Measurements from ENCODE around the gene LSM14A.

LSM14A gene

DNA sequence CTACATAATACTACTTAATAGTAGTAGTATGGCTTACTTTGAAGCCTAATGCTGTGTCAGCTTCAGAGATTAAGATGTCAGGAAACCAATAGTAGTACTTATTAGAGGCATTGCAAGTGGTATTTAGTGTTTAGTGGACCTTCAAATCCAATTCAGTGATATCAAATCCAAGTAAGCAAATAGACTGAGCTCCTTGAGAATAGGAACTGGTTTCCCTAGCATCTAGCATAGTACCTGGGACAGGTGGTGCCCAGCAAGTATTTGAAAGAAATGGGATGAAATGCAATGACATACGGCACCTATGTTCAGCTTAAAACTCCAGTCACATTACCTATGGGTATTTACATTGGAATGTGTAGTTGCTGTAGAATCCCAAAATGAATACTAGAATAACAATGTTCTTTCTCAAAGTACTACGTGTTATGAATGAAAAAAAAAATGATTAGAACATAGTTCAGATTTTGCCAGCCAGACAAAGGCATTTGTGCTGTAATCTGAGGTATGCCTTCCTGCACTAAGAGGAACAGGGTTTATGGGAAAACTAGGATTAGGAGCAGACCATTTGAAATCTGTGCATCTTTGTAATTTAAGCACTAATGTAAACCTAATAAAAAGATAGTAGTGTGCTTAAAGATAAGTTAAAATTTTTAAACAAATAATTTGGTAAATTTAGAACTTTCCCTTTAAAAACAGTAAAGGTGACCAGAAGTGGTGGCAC is 17.1 kb downstream of the LSM14A start:
- no peak overlapping the region for H3K27ac ChIP-seq (ENCODE audit: low read depth, low read length)

DNA sequence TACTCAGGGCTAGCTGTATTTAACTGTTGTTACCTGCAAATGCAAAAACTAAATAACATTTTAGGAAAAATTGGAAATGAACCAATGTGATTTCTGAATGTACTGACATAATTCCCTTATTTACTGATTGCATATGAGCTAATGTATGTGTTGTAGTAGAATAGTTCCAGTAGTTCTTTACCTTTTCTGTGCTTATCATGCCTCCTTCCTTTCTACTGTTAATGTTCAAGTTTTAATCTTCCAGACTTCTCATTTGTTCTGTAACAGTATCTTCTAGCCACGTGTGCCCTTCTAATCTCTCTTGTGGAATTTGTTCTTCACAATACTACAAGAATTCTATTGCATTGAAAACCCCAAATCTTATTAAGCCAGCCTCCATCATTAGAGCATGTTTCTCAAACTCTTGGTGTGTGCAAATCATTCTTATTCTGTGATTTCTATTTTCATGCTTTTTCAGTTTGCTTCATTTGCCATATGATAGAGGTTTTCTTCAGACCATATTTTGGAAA is 17.7 kb downstream of the LSM14A start:
- no peak overlapping the region for H3K4ac ChIP-seq (ENCODE audit: low read depth, low read length)
- H3K18ac ChIP-seq (ENCODE audit: low read length) = no peak overlapping the region
- H3K79me2 ChIP-seq (ENCODE audit: control insufficient read depth, insufficient read depth, low read length, poor library complexity) = peaks cover 23% of the 10 kb centered on the region
- no peaks in the 10 kb centered on the region for H3K79me1 ChIP-seq (ENCODE audit: low read length)
- H3K4me1 ChIP-seq (ENCODE audit: control insufficient read depth in 1 of 2, insufficient read depth in 2 of 2, low read length in 2 of 2) = peaks cover 0 to 4% of the 10 kb centered on the region in 2 experiments
- DNase-seq = no peak
- no peaks in the 10 kb centered on the region for H3K27me3 ChIP-seq (ENCODE audit: insufficient read depth, low read length)
- WGBS (ENCODE audit: extremely low coverage, insufficient coverage, insufficient read length) = no CpG with 5 or more reads among the region's 1 CpG
- no peak overlapping the region for H3K23ac ChIP-seq (ENCODE audit: low read length)
- H2AFZ ChIP-seq (ENCODE audit: insufficient read depth, low read length, poor library complexity) = no peak overlapping the region
- H2BK5ac ChIP-seq (ENCODE audit: low read depth, low read length, poor library complexity) = no peak overlapping the region
- no peak overlapping the region for H3K9ac ChIP-seq (ENCODE audit: low read length)
- no peak overlapping the region for H4K91ac ChIP-seq (ENCODE audit: low read depth, low read length)
- no peak overlapping the region for H3K4me3 ChIP-seq (ENCODE audit: low read depth, low read length)
- no peak overlapping the region for H4K12ac ChIP-seq (ENCODE audit: low read depth, low read length)
- no peak overlapping the region for H2AK5ac ChIP-seq (ENCODE audit: low read length)
- H2BK12ac ChIP-seq (ENCODE audit: low read length) = no peak overlapping the region
- H3K27ac ChIP-seq (ENCODE audit: low read depth, low read length) = no peak overlapping the region
- H4K8ac ChIP-seq (ENCODE audit: low read depth, low read length) = no peak overlapping the region
- no peak overlapping the region for H3K4me2 ChIP-seq (ENCODE audit: low read length)
- H3K14ac ChIP-seq (ENCODE audit: low read length) = no peak overlapping the region
- H3K9me3 ChIP-seq (ENCODE audit: insufficient read depth, low read depth, low read length) = no peaks in the 10 kb centered on the region
- H2BK120ac ChIP-seq (ENCODE audit: insufficient read depth, low read length, poor library complexity) = no peak overlapping the region
- H3K36me3 ChIP-seq (ENCODE audit: control insufficient read depth in 1 of 2, insufficient read depth in 2 of 2, low read length in 2 of 2) = peaks cover 6 to 10% of the 10 kb centered on the region in 2 experiments

More for the DNA sequence above, 17.1 kb downstream of the LSM14A start:
- no peaks in the 10 kb centered on the region for H3K79me1 ChIP-seq (ENCODE audit: low read length)
- no peak overlapping the region for H4K12ac ChIP-seq (ENCODE audit: low read depth, low read length)
- no peak overlapping the region for H4K8ac ChIP-seq (ENCODE audit: low read depth, low read length)
- no peak overlapping the region for H2AK5ac ChIP-seq (ENCODE audit: low read length)
- no peak overlapping the region for H3K4me3 ChIP-seq (ENCODE audit: low read depth, low read length)
- no peaks in the 10 kb centered on the region for H3K27me3 ChIP-seq (ENCODE audit: insufficient read depth, low read length)
- H3K36me3 ChIP-seq (ENCODE audit: control insufficient read depth in 1 of 2, insufficient read depth in 2 of 2, low read length in 2 of 2) = peaks cover 6% of the 10 kb centered on the region in 2 experiments
- no peak overlapping the region for H3K14ac ChIP-seq (ENCODE audit: low read length)
- peaks cover 23% of the 10 kb centered on the region for H3K79me2 ChIP-seq (ENCODE audit: control insufficient read depth, insufficient read depth, low read length, poor library complexity)
- no peaks in the 10 kb centered on the region for H3K9me3 ChIP-seq (ENCODE audit: insufficient read depth, low read depth, low read length)
- no CpG with 5 or more reads among the region's 2 CpGs for WGBS (ENCODE audit: extremely low coverage, insufficient coverage, insufficient read length)
- peak overlapping the region; percentile 91 for H3K4ac ChIP-seq (ENCODE audit: low read depth, low read length)
- H2BK120ac ChIP-seq (ENCODE audit: insufficient read depth, low read length, poor library complexity) = no peak overlapping the region
- no peak overlapping the region for H2AFZ ChIP-seq (ENCODE audit: insufficient read depth, low read length, poor library complexity)
- peak; percentile 63 to 86 for DNase-seq
- H3K23ac ChIP-seq (ENCODE audit: low read length) = no peak overlapping the region
- no peak overlapping the region for H2BK12ac ChIP-seq (ENCODE audit: low read length)
- no peak overlapping the region for H3K9ac ChIP-seq (ENCODE audit: low read length)
- no peak overlapping the region for H2BK5ac ChIP-seq (ENCODE audit: low read depth, low read length, poor library complexity)
- H3K18ac ChIP-seq (ENCODE audit: low read length) = no peak overlapping the region
- no peak overlapping the region for H3K4me2 ChIP-seq (ENCODE audit: low read length)
- no peak overlapping the region for H4K91ac ChIP-seq (ENCODE audit: low read depth, low read length)
- peaks cover 0 to 4% of the 10 kb centered on the region in 2 experiments for H3K4me1 ChIP-seq (ENCODE audit: control insufficient read depth in 1 of 2, insufficient read depth in 2 of 2, low read length in 2 of 2)

DNA sequence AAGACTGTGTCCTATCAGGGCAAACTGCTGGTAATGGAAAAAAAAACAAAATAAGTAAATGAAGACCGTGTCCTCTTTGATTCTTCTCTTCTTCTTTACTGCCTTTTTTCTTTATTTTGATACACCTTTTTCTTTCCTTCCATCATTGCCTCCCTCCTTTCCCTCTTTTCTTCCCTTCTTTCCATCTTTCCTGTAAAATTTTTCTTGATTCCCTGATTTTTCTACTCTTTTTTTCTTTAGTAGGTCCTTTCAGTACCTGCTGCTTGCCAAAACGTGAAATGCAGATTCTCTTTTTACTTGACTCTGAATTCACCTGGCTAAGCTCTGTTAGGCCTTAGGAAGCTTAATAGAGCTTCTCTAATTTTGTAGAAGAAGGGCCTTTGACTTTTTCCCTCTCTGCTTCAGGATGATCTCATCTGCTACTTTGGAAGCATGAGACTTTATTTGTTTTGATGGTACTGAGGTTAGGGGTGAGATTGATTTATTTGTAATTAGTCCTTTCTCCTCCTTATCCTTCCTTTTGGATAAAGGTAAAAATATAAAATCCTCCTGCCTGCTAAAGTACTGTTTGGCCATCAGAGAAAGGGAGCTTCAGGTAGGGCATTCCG is 19.2 kb downstream of the LSM14A start:
- H3K9ac ChIP-seq (ENCODE audit: low read length) = no peak overlapping the region
- no peak overlapping the region for H4K91ac ChIP-seq (ENCODE audit: low read depth, low read length)
- no peaks in the 10 kb centered on the region for H3K9me3 ChIP-seq (ENCODE audit: insufficient read depth, low read depth, low read length)
- no peaks in the 10 kb centered on the region for H3K27me3 ChIP-seq (ENCODE audit: insufficient read depth, low read length)
- H2AFZ ChIP-seq (ENCODE audit: insufficient read depth, low read length, poor library complexity) = no peak overlapping the region
- no peak overlapping the region for H3K27ac ChIP-seq (ENCODE audit: low read depth, low read length)
- no peak overlapping the region for H4K12ac ChIP-seq (ENCODE audit: low read depth, low read length)
- no peaks in the 10 kb centered on the region for H3K79me1 ChIP-seq (ENCODE audit: low read length)
- H3K23ac ChIP-seq (ENCODE audit: low read length) = no peak overlapping the region
- H3K4me1 ChIP-seq (ENCODE audit: control insufficient read depth in 1 of 2, insufficient read depth in 2 of 2, low read length in 2 of 2) = peaks cover 0 to 2% of the 10 kb centered on the region in 2 experiments
- peaks cover 15% of the 10 kb centered on the region for H3K79me2 ChIP-seq (ENCODE audit: control insufficient read depth, insufficient read depth, low read length, poor library complexity)
- no CpG with 5 or more reads among the region's 3 CpGs for WGBS (ENCODE audit: extremely low coverage, insufficient coverage, insufficient read length)
- H2BK12ac ChIP-seq (ENCODE audit: low read length) = no peak overlapping the region
- H2AK5ac ChIP-seq (ENCODE audit: low read length) = no peak overlapping the region
- no peak overlapping the region for H3K4me3 ChIP-seq (ENCODE audit: low read depth, low read length)
- no peak overlapping the region for H4K8ac ChIP-seq (ENCODE audit: low read depth, low read length)
- DNase-seq = no peak
- peak overlapping the region; percentile 86 for H3K4ac ChIP-seq (ENCODE audit: low read depth, low read length)
- H3K36me3 ChIP-seq (ENCODE audit: control insufficient read depth in 1 of 2, insufficient read depth in 2 of 2, low read length in 2 of 2) = peaks cover 10 to 11% of the 10 kb centered on the region in 2 experiments
- no peak overlapping the region for H3K18ac ChIP-seq (ENCODE audit: low read length)
- H2BK5ac ChIP-seq (ENCODE audit: low read depth, low read length, poor library complexity) = no peak overlapping the region
- no peak overlapping the region for H3K14ac ChIP-seq (ENCODE audit: low read length)
- no peak overlapping the region for H3K4me2 ChIP-seq (ENCODE audit: low read length)
- no peak overlapping the region for H2BK120ac ChIP-seq (ENCODE audit: insufficient read depth, low read length, poor library complexity)

DNA sequence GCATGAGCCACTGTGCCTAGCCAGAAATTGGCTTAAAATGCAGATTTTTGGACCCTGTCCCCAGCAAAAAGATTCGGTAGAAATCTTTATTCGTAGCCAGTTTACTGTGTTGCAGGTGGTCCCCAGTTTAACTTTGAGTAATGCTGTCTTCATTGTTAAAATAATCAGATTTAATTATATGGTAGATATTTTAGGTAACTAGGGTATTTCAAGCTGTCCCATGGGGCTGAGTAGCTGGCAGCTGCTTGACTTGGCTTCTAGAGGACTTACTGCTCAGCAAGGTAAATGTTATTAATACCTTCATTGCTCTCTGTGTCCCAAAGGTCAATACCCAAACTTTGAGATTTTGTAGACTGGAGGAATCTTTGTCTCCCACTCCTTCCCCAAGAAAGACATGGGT is 21.1 kb downstream of the LSM14A start:
- H4K8ac ChIP-seq (ENCODE audit: low read depth, low read length) = no peak overlapping the region
- H3K27me3 ChIP-seq (ENCODE audit: insufficient read depth, low read length) = no peaks in the 10 kb centered on the region
- no peaks in the 10 kb centered on the region for H3K79me1 ChIP-seq (ENCODE audit: low read length)
- H3K27ac ChIP-seq (ENCODE audit: low read depth, low read length) = no peak overlapping the region
- peak overlapping the region; percentile 30 for H4K12ac ChIP-seq (ENCODE audit: low read depth, low read length)
- H4K91ac ChIP-seq (ENCODE audit: low read depth, low read length) = no peak overlapping the region
- no peak overlapping the region for H2BK12ac ChIP-seq (ENCODE audit: low read length)
- H3K4ac ChIP-seq (ENCODE audit: low read depth, low read length) = peak overlapping the region; percentile 86
- H2BK120ac ChIP-seq (ENCODE audit: insufficient read depth, low read length, poor library complexity) = no peak overlapping the region
- no peak overlapping the region for H3K4me2 ChIP-seq (ENCODE audit: low read length)
- no CpG with 5 or more reads among the region's 2 CpGs for WGBS (ENCODE audit: extremely low coverage, insufficient coverage, insufficient read length)
- no peak overlapping the region for H3K23ac ChIP-seq (ENCODE audit: low read length)
- no peaks in the 10 kb centered on the region for H3K9me3 ChIP-seq (ENCODE audit: insufficient read depth, low read depth, low read length)
- H3K9ac ChIP-seq (ENCODE audit: low read length) = no peak overlapping the region
- H3K4me1 ChIP-seq (ENCODE audit: control insufficient read depth in 1 of 2, insufficient read depth in 2 of 2, low read length in 2 of 2) = no peaks in the 10 kb centered on the region
- H3K4me3 ChIP-seq (ENCODE audit: low read depth, low read length) = no peak overlapping the region
- H3K14ac ChIP-seq (ENCODE audit: low read length) = no peak overlapping the region
- H3K36me3 ChIP-seq (ENCODE audit: control insufficient read depth in 1 of 2, insufficient read depth in 2 of 2, low read length in 2 of 2) = peaks cover 21 to 22% of the 10 kb centered on the region in 2 experiments
- no peak for DNase-seq
- peaks cover 7% of the 10 kb centered on the region for H3K79me2 ChIP-seq (ENCODE audit: control insufficient read depth, insufficient read depth, low read length, poor library complexity)
- no peak overlapping the region for H3K18ac ChIP-seq (ENCODE audit: low read length)
- no peak overlapping the region for H2AK5ac ChIP-seq (ENCODE audit: low read length)
- no peak overlapping the region for H2AFZ ChIP-seq (ENCODE audit: insufficient read depth, low read length, poor library complexity)
- no peak overlapping the region for H2BK5ac ChIP-seq (ENCODE audit: low read depth, low read length, poor library complexity)
